H9 (cell line): ENCODE data around the gene ANKH. TPM values are rescaled to one million over a fixed set of nuclear protein-coding genes. Genes with fewer than 3 reads are reported as not detected.

Experiments
- DNase-seq: peaks from one replicate; pipeline ENCODE4 v3.0.0-alpha.2; 2017
- H2AFZ ChIP-seq: one replicate; pipeline ENCODE4 v1.6.1; 2013; ENCODE audit warnings: mild to moderate bottlenecking, low read length, control low read depth, moderate library complexity
- H2AK5ac ChIP-seq: 2 replicates; pipeline ENCODE4 v1.6.1; 2013; ENCODE audit warnings: low read length, control low read depth, mixed read lengths; ENCODE audit not compliant: insufficient read length
- H2BK120ac ChIP-seq: one replicate; pipeline ENCODE4 v1.6.1; 2013; ENCODE audit warnings: low read depth, mild to moderate bottlenecking, low read length, control low read depth, inconsistent platforms; ENCODE audit not compliant: poor library complexity, severe bottlenecking
- H2BK12ac ChIP-seq: 2 replicates; pipeline ENCODE4 v1.6.1; 2013; ENCODE audit warnings: low read length, control low read depth, mixed read lengths, low read depth; ENCODE audit not compliant: insufficient read length
- H2BK15ac ChIP-seq: 2 replicates; pipeline ENCODE4 v1.6.1; 2013; ENCODE audit warnings: low read depth, low read length, control low read depth
- H2BK20ac ChIP-seq: one replicate; pipeline ENCODE4 v1.6.1; 2013; ENCODE audit warnings: low read depth, mild to moderate bottlenecking, low read length, control low read depth, inconsistent platforms; ENCODE audit not compliant: poor library complexity, severe bottlenecking
- H2BK5ac ChIP-seq: 2 replicates; pipeline ENCODE4 v1.6.1; 2013; ENCODE audit warnings: low read length, control low read depth, mixed read lengths; ENCODE audit not compliant: insufficient read length
- H3K14ac ChIP-seq: 2 replicates; pipeline ENCODE4 v1.6.1; 2013; ENCODE audit warnings: low read length, control low read depth; ENCODE audit not compliant: insufficient read depth
- H3K18ac ChIP-seq: 2 replicates; pipeline ENCODE4 v1.6.1; 2013; ENCODE audit warnings: low read depth, mild to moderate bottlenecking, mixed read lengths, low read length, control low read depth; ENCODE audit not compliant: insufficient read length
- H3K23ac ChIP-seq: 2 replicates; pipeline ENCODE4 v1.6.1; 2013; ENCODE audit warnings: low read length, control low read depth, mixed read lengths, low read depth; ENCODE audit not compliant: insufficient read length
- H3K23me2 ChIP-seq: 2 replicates; pipeline ENCODE4 v1.6.1; 2013; ENCODE audit warnings: low read depth, mild to moderate bottlenecking, mixed read lengths, low read length, control low read depth; ENCODE audit not compliant: insufficient read length, poor library complexity, severe bottlenecking
- H3K27ac ChIP-seq: 2 replicates; pipeline ENCODE4 v1.5.1; 2013; ENCODE audit warnings: low read length, control low read depth, mixed read lengths, low read depth; ENCODE audit not compliant: insufficient read length
- H3K27me3 ChIP-seq: 2 replicates; pipeline ENCODE4 v1.6.1; 2013; ENCODE audit warnings: low read length, control low read depth, inconsistent platforms; ENCODE audit not compliant: insufficient read depth
- H3K4ac ChIP-seq: 2 replicates; pipeline ENCODE4 v1.6.1; 2013; ENCODE audit warnings: low read depth, mild to moderate bottlenecking, control low read depth, inconsistent platforms, low read length, moderate library complexity
- H3K4me1 ChIP-seq: 2 replicates; pipeline ENCODE4 v1.6.1; 2013; ENCODE audit warnings: low read length, control low read depth, inconsistent platforms; ENCODE audit not compliant: insufficient read depth
- H3K4me2 ChIP-seq: 2 replicates; pipeline ENCODE4 v1.6.1; 2013; ENCODE audit warnings: low read length, control low read depth, mixed read lengths; ENCODE audit not compliant: insufficient read length, insufficient read depth
- H3K56ac ChIP-seq: 2 replicates; pipeline ENCODE4 v1.6.1; 2013; ENCODE audit warnings: low read depth, mild to moderate bottlenecking, mixed read lengths, low read length, control low read depth; ENCODE audit not compliant: insufficient read length
- H3K79me1 ChIP-seq: 2 replicates; pipeline ENCODE4 v1.6.1; 2013; ENCODE audit warnings: low read depth, mild to moderate bottlenecking, moderate library complexity, low read length, control low read depth, inconsistent platforms; ENCODE audit not compliant: insufficient read depth, poor library complexity, severe bottlenecking
- H3K79me2 ChIP-seq: 2 replicates; pipeline ENCODE4 v1.6.1; 2013; ENCODE audit warnings: low read length, control low read depth, inconsistent platforms; ENCODE audit not compliant: insufficient read depth
- H3K9ac ChIP-seq: 2 replicates; pipeline ENCODE4 v1.6.1; 2013; ENCODE audit warnings: low read length, control low read depth, mixed read lengths; ENCODE audit not compliant: insufficient read length; ENCODE audit errors: extremely low read depth
- H3K9me3 ChIP-seq: one replicate; pipeline ENCODE4 v1.6.1; 2013; ENCODE audit warnings: low read depth, low read length, inconsistent platforms; ENCODE audit not compliant: control insufficient read depth
- H3T11ph ChIP-seq: one replicate; pipeline ENCODE4 v1.6.1; 2013; ENCODE audit warnings: mild to moderate bottlenecking, low read length, control low read depth, inconsistent platforms
- H4K20me1 ChIP-seq: one replicate; pipeline ENCODE4 v1.6.1; 2013; ENCODE audit not compliant: control insufficient read depth, insufficient read length, insufficient read depth
- H4K5ac ChIP-seq: 2 replicates; pipeline ENCODE4 v1.6.1; 2013; ENCODE audit warnings: low read depth, mild to moderate bottlenecking, mixed read lengths, low read length, control low read depth; ENCODE audit not compliant: insufficient read length
- H4K8ac ChIP-seq: replicated peaks from 2 replicates; pipeline ENCODE4 v1.6.1; 2013; ENCODE audit warnings: low read length, control low read depth, mixed read lengths, low read depth; ENCODE audit not compliant: insufficient read length
- H4K91ac ChIP-seq: 2 replicates; pipeline ENCODE4 v1.6.1; 2013; ENCODE audit warnings: low read depth, mild to moderate bottlenecking, moderate library complexity, mixed read lengths, low read length, control low read depth; ENCODE audit not compliant: insufficient read length
- H3K27ac Mint-ChIP-seq, 3 experiments: 2 replicates in 2 of 3; 3 replicates in 1 of 3; pipeline ENCODE4 v1.8.0; 2020 to 2021; ENCODE audit warnings: mixed read lengths in 3 of 3, mild to moderate bottlenecking in 1 of 3, moderate library complexity in 1 of 3
- H3K27me3 Mint-ChIP-seq: 2 replicates; pipeline ENCODE4 v1.8.0; 2021; ENCODE audit warnings: low read depth, mild to moderate bottlenecking, moderate library complexity, mixed read lengths
- H3K36me3 Mint-ChIP-seq, 3 experiments: 2 replicates in 2 of 3; 3 replicates in 1 of 3; pipeline ENCODE4 v1.8.0; 2020 to 2021; ENCODE audit warnings: low read depth in 3 of 3, mixed read lengths in 3 of 3; ENCODE audit not compliant: insufficient read depth in 1 of 3
- H3K4me1 Mint-ChIP-seq, 2 experiments: 2 replicates each; pipeline ENCODE4 v1.8.0; 2020; ENCODE audit warnings: mixed read lengths in 2 of 2
- H3K4me3 Mint-ChIP-seq, 2 experiments: 2 replicates in 1 of 2; 3 replicates in 1 of 2; pipeline ENCODE4 v1.8.0; 2020 to 2021; ENCODE audit warnings: mild to moderate bottlenecking in 2 of 2, mixed read lengths in 2 of 2, moderate library complexity in 1 of 2
- H3K9me3 Mint-ChIP-seq, 2 experiments: 2 replicates in 1 of 2; 3 replicates in 1 of 2; pipeline ENCODE4 v1.8.0; 2020; ENCODE audit warnings: mild to moderate bottlenecking in 2 of 2, mixed read lengths in 2 of 2, moderate library complexity in 1 of 2
- CTCF ChIP-seq: fragments of 200-600 bp; sonication (generic); conservative IDR thresholded peaks from 3 replicates; pipeline ENCODE4 v1.8.0; 2021; ENCODE audit warnings: antibody characterized with exemption, mild to moderate bottlenecking
- WGBS: extraction: QIAGEN DNeasy Blood & Tissue Kit; methylation state at CpG from one replicate; pipeline ENCODE4 v1.1.7; 2013; ENCODE audit warnings: missing lambda C conversion rate, low lambda C conversion rate, mixed read lengths; ENCODE audit not compliant: insufficient read length; ENCODE audit errors: extremely low coverage; 5-methylcytosine and 5-hydroxymethylcytosine counted together
- total RNA-seq: library from RNA; stranded (reverse); gene quantifications from 2 replicates; pipeline ENCODE4 v1.2.1, GENCODE V29; 2021

Gene ANKH
- total RNA-seq, 1 experiment from 2014 or later = 9.6 TPM

- Histone ChIP-seq H3T11ph (no peak overlapping the region), H2BK5ac (no peak overlapping the region), H3K4ac (no peak overlapping the region), H3K18ac (no peak overlapping the region), H3K23me2 (no peaks in the 10 kb centered on the region), H3K9me3 (no peaks in the 10 kb centered on the region), H4K8ac (no peak overlapping the region), H2BK15ac (no peak overlapping the region), H3K27me3 (no peaks in the 10 kb centered on the region), H3K4me1 (peaks cover 9% of the 10 kb centered on the region; the same call in 1 of the 2 replicates), H3K79me1 (peaks cover 3% of the 10 kb centered on the region), H2BK120ac (no peak overlapping the region), H3K79me2 (peaks cover 5% of the 10 kb centered on the region; the same call in 1 of the 2 replicates), H3K56ac (no peak overlapping the region), H4K20me1 (no peaks in the 10 kb centered on the region), H2AFZ (no peak overlapping the region), H2AK5ac (no peak overlapping the region), H3K4me2 (no peak overlapping the region), H2BK20ac (no peak overlapping the region), H4K5ac (no peak overlapping the region), H4K91ac (no peak overlapping the region), H2BK12ac (no peak overlapping the region), H3K9ac (no peak overlapping the region), H3K14ac (no peak overlapping the region), H3K27ac (no peak overlapping the region), H3K23ac (no peak overlapping the region)
- TF ChIP-seq CTCF = no peak
- Mint-ChIP-seq H3K4me1 (peaks cover 41 to 46% of the 10 kb centered on the region in 2 experiments), H3K27me3 (no peaks in the 10 kb centered on the region), H3K9me3 (no peaks in the 10 kb centered on the region), H3K27ac (no peak overlapping the region), H3K36me3 (peaks cover 0 to 12% (median 4%) of the 10 kb centered on the region in 3 experiments; a peak in 5 of 7 replicates), H3K4me3 (no peak overlapping the region)
- no CpG with 5 or more reads among the region's 3 CpGs for WGBS
- DNase-seq = no peak
Observed at GRCh38 chr5:14673443-14673842, 198.1 kb downstream of the ANKH start.
